Kidney glomerular epithelial cell (primary cell): ENCODE data around the gene GABBR2.

Experiments used
- DNase-seq: peaks from one replicate; lab custom pipeline; 2025; lab: John Stamatoyannopoulos, UW

The GABBR2 gene

GRCh38 chr9:98321269-98321668 lies 387.5 kb downstream of the GABBR2 start:
- no peak for DNase-seq

DNA sequence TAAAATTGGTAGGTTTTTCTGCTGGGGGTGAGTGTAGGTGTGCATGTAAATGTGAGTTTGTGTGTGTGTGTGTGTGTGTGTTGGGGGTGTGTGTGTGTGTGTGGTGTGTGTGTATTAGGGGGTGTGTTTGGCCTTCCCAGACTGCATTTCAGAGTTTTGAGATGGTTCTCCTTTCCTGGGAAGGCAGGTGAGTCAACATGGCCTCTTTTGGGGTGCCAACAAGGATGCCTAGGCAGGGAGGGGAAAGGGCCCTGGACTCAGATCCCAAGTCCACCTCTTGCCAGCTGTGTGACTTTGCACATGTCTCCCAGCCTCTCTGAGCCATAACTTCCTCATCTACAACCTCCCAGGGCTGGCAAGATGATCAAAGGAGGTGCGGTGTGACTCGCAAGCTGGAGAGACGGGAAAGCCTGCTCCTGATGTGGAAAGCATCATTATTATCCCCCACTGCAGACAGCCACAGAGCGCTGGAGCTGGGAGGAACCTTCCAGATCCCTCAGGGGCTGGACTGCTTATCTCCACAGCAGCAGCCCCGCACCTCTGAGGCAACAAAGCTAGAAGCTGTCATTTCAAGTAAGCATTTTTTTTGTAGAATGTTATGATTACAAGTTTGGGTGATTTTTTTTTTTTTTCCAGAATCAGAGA lies 389.8 kb downstream of the GABBR2 start:
- DNase-seq, result no peak

DNA sequence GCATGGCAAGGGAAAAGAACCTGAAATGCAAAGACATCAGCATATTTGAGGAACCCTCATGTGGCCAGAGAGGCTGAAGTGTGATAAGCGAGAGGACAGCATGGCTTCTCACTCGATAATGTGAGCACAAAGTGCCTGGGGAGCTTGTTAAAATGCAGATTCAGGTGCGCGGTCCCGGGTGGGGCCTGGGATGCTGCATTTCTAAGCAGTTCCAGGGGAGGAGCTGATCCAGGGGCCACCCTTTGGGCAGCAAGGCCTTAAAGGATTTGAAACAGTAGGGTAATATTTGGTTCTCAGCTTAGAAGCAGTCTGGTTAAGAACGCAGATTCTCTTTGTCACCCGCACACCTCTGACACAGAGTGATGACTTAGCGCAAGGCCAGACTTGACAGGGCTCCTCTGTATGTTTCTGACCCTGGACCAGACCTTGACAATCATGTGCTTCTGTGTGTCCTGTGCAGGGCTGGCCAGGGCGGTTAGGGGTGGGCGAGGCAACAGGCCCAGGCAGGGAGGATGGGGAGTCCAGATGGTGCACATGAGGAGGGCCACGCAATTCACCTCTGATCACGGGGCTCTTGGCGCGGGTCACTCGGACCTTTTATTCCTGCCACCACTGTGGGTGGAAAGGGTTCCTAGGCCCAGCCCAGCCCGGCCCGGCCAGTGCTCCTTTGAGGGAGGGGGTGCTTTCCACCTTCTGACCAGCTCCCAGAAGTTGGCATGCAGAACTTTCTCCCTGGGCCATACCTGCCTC lies 390.5 kb downstream of the GABBR2 start:
- no peak for DNase-seq

DNA sequence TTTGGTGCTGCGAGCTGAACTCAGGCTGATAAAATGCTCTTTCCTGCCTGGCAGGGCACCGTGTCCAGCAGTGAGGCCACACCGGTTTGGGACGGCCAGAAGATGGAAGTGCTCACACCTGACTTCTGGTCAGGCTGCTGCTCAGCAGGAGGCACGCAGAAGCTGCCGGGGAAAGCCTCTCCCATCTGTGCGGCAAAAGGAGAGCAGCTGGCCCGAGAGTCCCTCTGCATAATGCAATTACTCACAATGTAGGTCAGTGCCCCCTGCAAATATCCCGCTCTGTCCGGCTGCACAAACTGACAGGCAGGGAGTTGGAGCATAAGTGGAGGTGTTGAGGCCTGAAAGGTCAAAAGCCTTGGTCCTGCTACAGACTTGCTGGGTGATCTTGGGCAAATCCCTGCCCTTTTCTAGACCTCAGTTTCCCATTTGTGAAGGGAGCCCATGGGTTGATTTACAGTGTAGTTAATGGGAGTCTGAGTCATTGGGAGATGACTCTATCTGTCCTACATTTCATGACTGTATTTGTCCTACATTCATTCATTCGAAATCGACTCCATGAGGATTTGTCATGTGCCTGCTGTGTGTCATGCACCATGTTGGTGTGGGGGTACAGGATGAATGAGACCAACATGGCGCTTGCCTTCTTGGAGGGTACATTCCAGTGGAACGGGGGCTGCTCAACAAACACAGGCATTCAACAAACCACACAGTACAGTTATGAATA lies 391.4 kb downstream of the GABBR2 start:
- no peak for DNase-seq

- no peak for DNase-seq
These were observed 392.1 kb downstream of the GABBR2 start for GRCh38 chr9:98316445-98317133.

- peak; percentile 59 for DNase-seq
These were observed 393.1 kb downstream of the GABBR2 start for GRCh38 chr9:98315551-98316060.

GRCh38 chr9:98315067-98315453 lies 393.7 kb downstream of the GABBR2 start:
- no peak for DNase-seq

GRCh38 chr9:98314381-98315066 lies 394.2 kb downstream of the GABBR2 start:
- DNase-seq, result peak; percentile 74

DNA sequence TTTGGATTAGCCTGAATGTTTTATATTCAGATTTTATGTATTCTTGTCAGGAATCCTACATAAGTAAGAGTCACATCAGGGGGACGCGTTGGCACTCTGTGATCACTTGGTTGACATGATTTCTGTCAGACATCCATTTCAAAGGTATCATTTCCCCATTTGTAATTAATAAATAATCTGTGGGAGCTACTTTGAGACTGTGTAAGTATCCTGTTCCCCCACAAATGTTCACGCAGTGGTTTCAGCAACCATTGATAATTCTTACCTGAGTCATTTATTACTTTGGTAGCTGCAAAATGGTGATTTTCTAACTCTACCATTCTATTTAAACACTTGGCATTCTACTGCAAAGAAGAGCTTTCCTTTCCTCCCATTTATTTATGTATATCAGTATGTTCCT lies 396.4 kb downstream of the GABBR2 start:
- DNase-seq, result no peak

DNA sequence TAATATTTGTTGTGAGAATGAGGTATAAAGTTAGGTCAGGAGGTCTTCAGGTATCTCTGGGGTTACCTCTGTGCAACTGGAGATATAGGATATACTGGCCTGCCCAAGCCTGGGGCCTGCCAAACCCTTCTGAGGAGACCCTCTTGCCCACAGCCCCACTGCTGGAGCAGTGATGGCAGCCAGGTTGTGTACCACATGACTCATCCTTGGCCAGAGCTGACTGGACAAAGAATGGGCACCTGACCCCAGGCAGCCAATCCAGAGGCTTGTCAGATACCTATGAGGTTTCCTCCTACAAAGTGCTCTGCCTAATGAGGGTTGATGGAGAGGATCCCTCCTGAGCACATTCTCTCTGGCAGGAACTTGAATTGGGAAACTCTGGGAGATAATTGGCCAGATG lies 397.2 kb downstream of the GABBR2 start:
- no peak for DNase-seq

- DNase-seq, result no peak
These were observed 397.9 kb downstream of the GABBR2 start for GRCh38 chr9:98310752-98311392.

GRCh38 chr9:98306384-98307145 lies 402.2 kb downstream of the GABBR2 start:
- no peak for DNase-seq

DNA sequence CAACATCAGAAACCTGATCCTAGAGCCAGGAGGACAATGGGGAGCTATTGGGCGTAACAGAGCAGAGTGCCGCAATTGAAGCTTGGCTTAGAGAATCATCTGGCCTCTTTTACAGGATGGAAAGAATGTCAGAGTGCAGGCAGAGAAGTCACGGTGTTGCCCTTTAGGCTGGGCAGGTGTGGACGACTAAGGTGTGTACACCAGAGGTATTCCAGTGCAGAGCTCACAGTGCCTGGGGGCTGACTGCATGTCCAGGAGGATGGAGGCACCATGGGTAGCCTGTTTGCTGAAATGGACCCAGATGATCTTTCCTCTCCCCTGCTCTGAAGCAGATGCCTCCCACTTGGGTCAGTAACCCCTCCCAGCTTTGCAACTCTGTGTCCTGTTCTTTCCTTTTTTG lies 404.4 kb downstream of the GABBR2 start:
- DNase-seq, result no peak

DNA sequence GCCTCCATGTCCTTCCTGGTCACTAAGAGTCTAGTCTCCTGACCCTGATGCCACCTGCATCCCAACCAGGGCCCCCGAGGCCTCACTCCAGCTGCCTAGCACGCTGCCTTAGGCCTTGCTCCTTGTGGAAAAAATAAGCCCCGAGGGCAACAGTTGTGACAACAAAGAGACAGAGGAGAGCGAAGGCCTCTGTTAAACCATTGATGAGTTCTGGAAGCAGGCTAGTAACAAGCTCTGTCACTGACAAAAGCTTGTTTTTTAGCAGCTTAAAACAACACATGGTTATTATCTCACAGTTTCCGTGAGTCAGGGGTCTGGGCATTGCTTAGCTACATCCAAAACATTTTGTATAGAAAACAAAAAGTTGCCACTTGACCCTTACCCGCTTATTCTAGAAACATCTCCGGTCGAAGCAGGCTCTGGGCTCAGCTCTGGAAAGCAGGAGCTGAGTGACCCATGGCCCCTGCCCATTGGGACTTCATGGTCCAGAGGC lies 405.1 kb downstream of the GABBR2 start:
- no peak for DNase-seq

GRCh38 chr9:98302938-98303632 lies 405.6 kb downstream of the GABBR2 start:
- DNase-seq, result no peak

DNA sequence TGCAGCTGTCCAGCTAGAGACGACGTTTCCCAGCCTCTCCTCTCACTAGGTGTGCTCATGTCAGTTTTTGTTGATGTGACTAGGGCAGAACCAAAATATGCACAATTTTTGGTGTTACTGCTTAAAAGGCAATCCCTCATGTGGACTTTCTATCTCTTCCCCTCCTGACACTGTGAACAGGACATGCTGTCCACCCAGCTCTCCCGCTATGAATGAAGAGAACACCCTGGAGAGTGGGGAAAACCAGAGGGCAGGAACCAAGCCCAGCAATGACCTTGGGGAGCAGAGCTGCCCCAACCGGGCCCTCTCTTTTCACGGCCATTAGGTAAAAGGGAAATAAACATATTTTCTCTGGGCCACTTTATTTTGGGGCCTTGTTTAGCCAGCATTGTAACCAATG lies 406.6 kb downstream of the GABBR2 start:
- DNase-seq, result no peak

DNA sequence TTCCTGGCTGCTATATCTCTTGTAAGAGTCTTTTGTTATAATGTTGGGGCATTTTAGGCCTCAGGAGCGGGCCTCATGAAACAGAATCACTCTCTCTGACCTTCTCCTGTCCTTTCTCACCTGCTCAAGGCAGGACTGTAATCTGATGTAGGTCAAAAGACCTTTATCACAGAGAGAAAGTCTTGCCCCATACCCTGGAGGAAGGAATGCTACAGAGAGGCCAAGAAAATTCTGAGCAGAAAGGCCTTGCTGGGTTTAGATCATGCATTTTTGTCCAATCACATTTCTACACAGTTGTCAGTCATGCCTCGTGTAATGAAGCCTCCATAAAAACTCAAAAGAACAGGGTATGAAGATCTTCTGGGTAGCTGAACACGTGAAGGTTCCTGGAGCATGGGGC lies 408.1 kb downstream of the GABBR2 start:
- DNase-seq, result no peak

DNA sequence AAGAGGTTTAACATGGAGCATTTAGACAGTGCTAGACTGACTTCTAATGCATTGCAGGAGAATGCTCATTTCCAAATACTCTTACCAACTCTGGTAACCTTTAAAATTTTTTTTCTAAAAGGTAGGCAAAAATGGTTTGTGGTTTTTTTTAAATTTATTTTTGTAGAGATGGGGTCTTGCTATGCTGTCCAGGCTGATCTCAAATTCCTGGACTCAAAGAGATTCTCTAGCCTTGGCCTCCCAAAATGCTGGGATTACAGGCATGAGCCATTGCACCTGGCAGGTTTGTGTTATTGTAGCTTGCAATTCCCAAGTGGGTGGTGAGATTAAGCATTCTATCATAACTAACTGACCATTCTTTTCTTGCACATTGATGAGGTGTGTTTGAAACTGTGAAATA lies 410.3 kb downstream of the GABBR2 start:
- no peak for DNase-seq

- DNase-seq, result no peak
These were observed 412.9 kb downstream of the GABBR2 start for GRCh38 chr9:98295824-98296223.

GRCh38 chr9:98291820-98292219 lies 416.9 kb downstream of the GABBR2 start:
- no peak for DNase-seq
